GM21737 (cell line): ENCODE measurements around the gene CPE.

ENCODE experiments used
- ATAC-seq: cut with Tn5 transposase; IDR thresholded peaks from one replicate; pipeline ENCODE4 v1.9.1; 2021; ENCODE audit warnings: mild to moderate bottlenecking, moderate library complexity; ENCODE audit not compliant: unreplicated experiment

CPE gene

GRCh38 chr4:165542476-165542875, 163.7 kb downstream of the CPE start:
- ATAC-seq = no peak
